ENCODE measurements around the gene CENPC.
"Not testable (repeated sequence)": the region's sequence is repeated elsewhere in the genome, so short reads cannot be mapped to it uniquely, and the experiment has no call there.

Gene CENPC

GRCh38 chr4:67466751-67467150 lies 78.6 kb downstream of the CENPC start:
- DNase-seq, result no peak

GRCh38 chr4:67465763-67466052 lies 79.6 kb downstream of the CENPC start:
- DNase-seq, result no peak

- no peak for DNase-seq
Observed at GRCh38 chr4:67465032-67465762, 80.1 kb downstream of the CENPC start.

- no peak for DNase-seq
Observed at GRCh38 chr4:67460574-67460973, 84.7 kb downstream of the CENPC start.

GRCh38 chr4:67459164-67459563 lies 86.1 kb downstream of the CENPC start:
- DNase-seq, result no peak

- DNase-seq, result no peak
Observed at GRCh38 chr4:67456577-67457196, 88.6 kb downstream of the CENPC start.

- DNase-seq, result not testable (repeated sequence)
Observed at GRCh38 chr4:67452846-67453205, 92.5 kb downstream of the CENPC start.

- DNase-seq, result no peak
Observed at GRCh38 chr4:67452100-67452845, 93.0 kb downstream of the CENPC start.

- DNase-seq, result no peak
Observed at GRCh38 chr4:67451464-67451863, 93.8 kb downstream of the CENPC start.

GRCh38 chr4:67448621-67449020 lies 96.7 kb downstream of the CENPC start:
- no peak for DNase-seq

- DNase-seq, result no peak
Observed at GRCh38 chr4:67447873-67448272, 97.4 kb downstream of the CENPC start.

GRCh38 chr4:67446811-67447210 lies 98.5 kb downstream of the CENPC start:
- DNase-seq, result no peak

- not testable (repeated sequence) for DNase-seq
Observed at GRCh38 chr4:67445881-67446280, 99.4 kb downstream of the CENPC start.

- no peak for DNase-seq
Observed at GRCh38 chr4:67438975-67439374, 106.3 kb downstream of the CENPC start.

GRCh38 chr4:67437974-67438713 lies 107.2 kb downstream of the CENPC start:
- DNase-seq, result no peak

GRCh38 chr4:67436742-67437141 lies 108.6 kb downstream of the CENPC start:
- no peak for DNase-seq

GRCh38 chr4:67430989-67431388 lies 114.3 kb downstream of the CENPC start:
- no peak for DNase-seq

- DNase-seq, result no peak
Observed at GRCh38 chr4:67428819-67429218, 116.5 kb downstream of the CENPC start.

Data from GDM1 (cell line).